ENCODE results near the gene NAPG. TPM values are rescaled to one million over a fixed set of nuclear protein-coding genes. Genes with fewer than 3 reads are reported as not detected.

Gene NAPG
- total and polyA plus RNA-seq, 2 experiments from 2014 or later = 29.0 to 43.2 TPM

DNA sequence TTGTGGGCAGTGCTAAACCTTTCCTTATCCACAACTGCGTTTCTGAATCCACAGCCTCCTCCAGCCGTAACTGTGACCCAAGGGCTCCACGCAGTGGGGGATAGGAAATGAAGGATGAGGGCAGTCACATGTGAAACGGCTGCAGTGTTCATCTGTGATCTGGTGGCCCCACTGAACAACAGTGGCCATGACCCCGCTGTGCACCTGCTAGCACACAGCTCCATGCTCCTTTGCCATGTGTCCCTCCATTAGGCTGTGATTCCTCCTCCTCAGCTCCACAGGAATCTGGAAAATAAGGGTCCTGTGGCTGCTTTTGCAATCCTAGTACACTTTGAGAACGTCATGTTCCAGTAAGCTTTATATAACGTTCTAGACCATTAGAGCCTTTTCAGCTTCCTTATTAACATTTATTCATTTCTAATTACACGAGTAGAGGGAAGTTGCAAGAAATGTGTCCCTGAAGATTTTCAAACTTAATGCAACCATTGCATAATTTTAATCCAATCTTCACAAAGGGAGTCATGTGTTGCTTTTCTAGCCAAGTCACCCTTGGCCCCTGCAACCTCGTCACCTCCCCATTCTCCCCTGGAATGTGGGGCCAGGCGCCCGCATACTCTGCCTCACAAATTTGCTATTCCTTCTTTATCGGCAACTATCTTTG is 7.1 kb upstream of the NAPG start:
- H3K9me3 ChIP-seq (ENCODE audit: low read depth) = no peaks in the 10 kb centered on the region
- H2AFZ ChIP-seq = no peak overlapping the region
- no peaks in the 10 kb centered on the region for H4K20me1 ChIP-seq (ENCODE audit: insufficient read depth, poor library complexity, severe bottlenecking)
- peak; percentile 63 for DNase-seq (ENCODE audit: low spot score)
- no peak overlapping the region for H3K4me2 ChIP-seq
- H3K4me3 ChIP-seq = no peak overlapping the region
- no peaks in the 10 kb centered on the region for H3K79me2 ChIP-seq
- TF ChIP-seq, protein P1, sequence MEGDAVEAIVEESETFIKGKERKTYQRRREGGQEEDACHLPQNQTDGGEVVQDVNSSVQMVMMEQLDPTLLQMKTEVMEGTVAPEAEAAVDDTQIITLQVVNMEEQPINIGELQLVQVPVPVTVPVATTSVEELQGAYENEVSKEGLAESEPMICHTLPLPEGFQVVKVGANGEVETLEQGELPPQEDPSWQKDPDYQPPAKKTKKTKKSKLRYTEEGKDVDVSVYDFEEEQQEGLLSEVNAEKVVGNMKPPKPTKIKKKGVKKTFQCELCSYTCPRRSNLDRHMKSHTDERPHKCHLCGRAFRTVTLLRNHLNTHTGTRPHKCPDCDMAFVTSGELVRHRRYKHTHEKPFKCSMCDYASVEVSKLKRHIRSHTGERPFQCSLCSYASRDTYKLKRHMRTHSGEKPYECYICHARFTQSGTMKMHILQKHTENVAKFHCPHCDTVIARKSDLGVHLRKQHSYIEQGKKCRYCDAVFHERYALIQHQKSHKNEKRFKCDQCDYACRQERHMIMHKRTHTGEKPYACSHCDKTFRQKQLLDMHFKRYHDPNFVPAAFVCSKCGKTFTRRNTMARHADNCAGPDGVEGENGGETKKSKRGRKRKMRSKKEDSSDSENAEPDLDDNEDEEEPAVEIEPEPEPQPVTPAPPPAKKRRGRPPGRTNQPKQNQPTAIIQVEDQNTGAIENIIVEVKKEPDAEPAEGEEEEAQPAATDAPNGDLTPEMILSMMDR (IDR thresholded peaks at IDR 0.05; ENCODE audit: poor library complexity) = peak; percentile 62
- TF ChIP-seq EZH2 (IDR thresholded peaks at IDR 0.05; ENCODE audit: borderline replicate concordance) = no peak
- TF ChIP-seq EZH2phosphoT487 (IDR thresholded peaks at IDR 0.05; ENCODE audit: low read depth, severe bottlenecking, unreplicated experiment) = no peak
- WGBS (ENCODE audit: low lambda C conversion rate, missing lambda C conversion rate) = 58% methylated on average over 12 of the region's 12 CpGs
- no peaks in the 10 kb centered on the region for H3K36me3 ChIP-seq (replicated peaks; ENCODE audit: insufficient read depth, low read depth)
- no peaks in the 10 kb centered on the region for H3K27me3 ChIP-seq
- peak overlapping the region; percentile 15 for H3K27ac ChIP-seq
- H3K9me2 ChIP-seq (replicated peaks; ENCODE audit: insufficient read depth) = no peaks in the 10 kb centered on the region
- H3K4me1 ChIP-seq (ENCODE audit: insufficient read depth) = peaks cover 9% of the 10 kb centered on the region

DNA sequence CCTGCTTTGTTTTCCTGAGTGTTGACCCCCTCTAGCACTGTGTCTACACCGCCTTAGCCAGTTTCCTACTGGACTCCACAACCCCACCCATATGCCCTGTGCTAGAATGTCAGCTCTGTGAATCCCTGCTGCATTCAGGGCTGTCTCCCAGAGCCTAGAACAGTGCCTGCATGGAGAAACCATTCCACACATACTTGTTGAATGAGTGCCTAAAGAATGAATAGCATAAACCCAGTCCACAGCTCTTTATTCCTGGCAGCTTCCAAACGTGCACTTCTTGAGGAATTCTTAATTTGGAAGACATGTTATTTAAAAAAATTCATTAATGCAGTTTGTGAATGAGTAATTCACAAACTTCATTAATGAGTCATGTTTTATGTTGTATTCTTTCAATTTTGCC is 6.5 kb upstream of the NAPG start:
- peak overlapping the region; percentile 15 for H3K27ac ChIP-seq

DNA sequence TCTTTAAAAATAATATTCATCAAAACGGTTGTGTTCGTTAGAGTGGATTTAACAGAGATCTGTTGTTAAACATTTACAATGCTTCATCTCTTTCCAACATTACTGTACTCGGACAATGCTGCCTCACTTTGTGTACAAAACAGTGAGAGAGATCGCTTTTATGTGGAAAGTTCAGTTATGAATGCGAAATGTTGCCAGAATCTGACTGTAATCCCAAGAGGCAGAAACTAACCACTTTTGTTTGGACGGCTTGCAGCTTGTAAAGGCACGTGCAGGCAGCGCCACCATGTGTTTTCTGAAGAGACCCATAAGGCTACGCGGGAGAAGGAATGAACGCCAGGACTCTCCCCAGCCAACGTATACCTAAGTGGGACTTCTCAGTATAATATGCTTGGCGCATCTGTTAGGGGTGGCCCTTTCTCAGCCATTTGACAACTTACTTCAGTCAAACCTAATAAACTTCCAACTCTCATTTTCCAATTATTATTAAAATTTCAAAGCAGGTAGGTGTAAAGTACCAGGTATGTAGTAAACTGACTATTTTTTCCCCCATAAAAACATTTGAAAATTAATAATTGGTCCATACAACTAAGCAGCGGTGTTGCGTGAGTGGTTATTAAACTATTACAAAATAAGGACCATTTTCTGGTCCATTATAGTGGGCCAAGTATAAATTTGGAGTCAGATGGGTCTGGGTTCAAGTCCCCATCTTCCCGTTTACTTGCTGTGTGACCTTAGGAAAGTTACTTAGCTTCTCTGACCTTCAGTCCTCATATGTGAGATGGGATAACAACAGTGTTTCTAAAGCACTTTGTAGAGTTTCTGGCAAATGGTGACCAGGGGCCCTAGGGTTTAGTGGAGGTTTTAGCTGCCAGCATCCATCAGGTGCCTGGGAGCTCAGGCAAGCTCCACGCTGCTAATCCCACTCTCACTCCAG is 5.6 kb upstream of the NAPG start:
- Histone ChIP-seq H3K27ac (peak overlapping the region; percentile 15), H2AFZ (no peak overlapping the region)

More for the DNA sequence above, 6.5 kb upstream of the NAPG start:
- H3K79me2 ChIP-seq = no peaks in the 10 kb centered on the region
- no peak overlapping the region for H3K4me3 ChIP-seq
- no peak for TF ChIP-seq EZH2phosphoT487 (IDR thresholded peaks at IDR 0.05; ENCODE audit: low read depth, severe bottlenecking, unreplicated experiment)
- TF ChIP-seq EZH2 (IDR thresholded peaks at IDR 0.05; ENCODE audit: borderline replicate concordance) = no peak
- TF ChIP-seq, protein P1 (IDR thresholded peaks at IDR 0.05; ENCODE audit: poor library complexity) = no peak
- H4K20me1 ChIP-seq (ENCODE audit: insufficient read depth, poor library complexity, severe bottlenecking) = no peaks in the 10 kb centered on the region
- H3K9me2 ChIP-seq (replicated peaks; ENCODE audit: insufficient read depth) = no peaks in the 10 kb centered on the region
- no peak overlapping the region for H2AFZ ChIP-seq
- H3K9me3 ChIP-seq (ENCODE audit: low read depth) = no peaks in the 10 kb centered on the region
- H3K4me2 ChIP-seq = peak overlapping the region; percentile 40
- 81% methylated on average over 2 of the region's 2 CpGs for WGBS (ENCODE audit: low lambda C conversion rate, missing lambda C conversion rate)
- no peak for DNase-seq (ENCODE audit: low spot score)
- peaks cover 5% of the 10 kb centered on the region for H3K4me1 ChIP-seq (ENCODE audit: insufficient read depth)
- H3K27me3 ChIP-seq = no peaks in the 10 kb centered on the region
- no peaks in the 10 kb centered on the region for H3K36me3 ChIP-seq (replicated peaks; ENCODE audit: insufficient read depth, low read depth)

More for the DNA sequence above, 5.6 kb upstream of the NAPG start:
- DNase-seq (ENCODE audit: low spot score) = peak; percentile 93
- no peaks in the 10 kb centered on the region for H3K36me3 ChIP-seq (replicated peaks; ENCODE audit: insufficient read depth, low read depth)
- H4K20me1 ChIP-seq (ENCODE audit: insufficient read depth, poor library complexity, severe bottlenecking) = no peaks in the 10 kb centered on the region
- peaks cover 5% of the 10 kb centered on the region for H3K4me1 ChIP-seq (ENCODE audit: insufficient read depth)
- WGBS (ENCODE audit: low lambda C conversion rate, missing lambda C conversion rate) = 32% methylated on average over 17 of the region's 17 CpGs
- no peaks in the 10 kb centered on the region for H3K27me3 ChIP-seq
- TF ChIP-seq, protein P1 (IDR thresholded peaks at IDR 0.05; ENCODE audit: poor library complexity) = peak; percentile 96
- TF ChIP-seq EZH2phosphoT487 (IDR thresholded peaks at IDR 0.05; ENCODE audit: low read depth, severe bottlenecking, unreplicated experiment) = no peak
- H3K4me3 ChIP-seq = no peak overlapping the region
- H3K9me3 ChIP-seq (ENCODE audit: low read depth) = no peaks in the 10 kb centered on the region
- no peaks in the 10 kb centered on the region for H3K9me2 ChIP-seq (replicated peaks; ENCODE audit: insufficient read depth)
- peak overlapping the region; percentile 40 for H3K4me2 ChIP-seq
- H3K79me2 ChIP-seq = no peaks in the 10 kb centered on the region
